ENCODE measurements around the gene CASQ2. TPM values are rescaled to one million over a fixed set of nuclear protein-coding genes. Genes with fewer than 3 reads are reported as not detected.

CASQ2 gene
- total and polyA plus RNA-seq, 2 of the 13 experiments (the other 11 are each of a cell fraction or from before 2014, with no cell fraction given): not detected

DNA sequence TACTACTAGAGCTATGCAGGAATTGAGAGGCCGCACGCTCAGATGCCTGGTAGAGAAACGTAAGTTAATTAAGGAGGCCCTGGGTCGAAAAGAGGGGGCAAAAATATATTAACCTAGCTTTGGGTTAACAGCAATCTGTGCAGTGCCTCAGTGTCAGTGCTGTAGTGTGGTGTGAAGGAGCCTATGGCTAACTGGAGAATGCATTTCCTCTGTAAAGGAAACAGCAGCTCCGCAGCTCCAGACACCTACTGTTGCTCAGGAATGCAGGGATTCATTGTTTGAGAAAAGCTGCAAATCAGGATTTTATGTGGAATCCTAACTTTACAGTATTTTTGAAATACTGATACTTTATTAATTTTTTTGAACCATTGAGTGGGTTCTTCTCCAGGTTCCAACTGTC, 108.4 kb downstream of the CASQ2 start (continued):
- TF ChIP-seq AFF4 (CRISPR knock-in tag; IDR thresholded peaks at IDR 0.05) (no peak), PHF8 (CRISPR knock-in tag; IDR thresholded peaks at IDR 0.05) (no peak), BATF2 (CRISPR knock-in tag; IDR thresholded peaks at IDR 0.05) (no peak), ZNF224 (CRISPR knock-in tag; IDR thresholded peaks at IDR 0.05) (no peak), SMYD3 (CRISPR knock-in tag; IDR thresholded peaks at IDR 0.05) (no peak)
- TF ChIP-seq, protein P1, sequence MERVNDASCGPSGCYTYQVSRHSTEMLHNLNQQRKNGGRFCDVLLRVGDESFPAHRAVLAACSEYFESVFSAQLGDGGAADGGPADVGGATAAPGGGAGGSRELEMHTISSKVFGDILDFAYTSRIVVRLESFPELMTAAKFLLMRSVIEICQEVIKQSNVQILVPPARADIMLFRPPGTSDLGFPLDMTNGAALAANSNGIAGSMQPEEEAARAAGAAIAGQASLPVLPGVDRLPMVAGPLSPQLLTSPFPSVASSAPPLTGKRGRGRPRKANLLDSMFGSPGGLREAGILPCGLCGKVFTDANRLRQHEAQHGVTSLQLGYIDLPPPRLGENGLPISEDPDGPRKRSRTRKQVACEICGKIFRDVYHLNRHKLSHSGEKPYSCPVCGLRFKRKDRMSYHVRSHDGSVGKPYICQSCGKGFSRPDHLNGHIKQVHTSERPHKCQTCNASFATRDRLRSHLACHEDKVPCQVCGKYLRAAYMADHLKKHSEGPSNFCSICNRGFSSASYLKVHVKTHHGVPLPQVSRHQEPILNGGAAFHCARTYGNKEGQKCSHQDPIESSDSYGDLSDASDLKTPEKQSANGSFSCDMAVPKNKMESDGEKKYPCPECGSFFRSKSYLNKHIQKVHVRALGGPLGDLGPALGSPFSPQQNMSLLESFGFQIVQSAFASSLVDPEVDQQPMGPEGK (CRISPR knock-in tag; IDR thresholded peaks at IDR 0.05): no peak

DNA sequence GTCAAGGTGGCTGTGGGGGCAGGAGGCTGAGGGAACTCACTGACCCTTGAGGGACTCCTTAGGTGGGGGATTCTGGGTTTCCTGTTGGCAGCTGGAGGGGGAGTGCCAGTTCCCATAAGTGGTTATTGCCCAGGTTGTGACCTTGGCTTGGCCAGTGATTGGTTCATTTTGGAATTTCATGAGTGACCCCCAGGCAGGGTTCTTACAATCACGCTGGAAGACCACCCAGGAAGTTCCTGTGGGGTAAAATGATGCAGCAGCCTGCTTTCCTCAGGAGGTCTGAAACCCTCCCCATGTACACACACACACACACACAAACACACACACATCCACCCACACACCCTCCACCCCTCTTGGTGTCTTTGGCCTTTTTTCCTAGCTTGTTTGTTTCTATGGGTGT, 109.9 kb downstream of the CASQ2 start:
- no CpG with 5 or more reads among the region's 1 CpG for WGBS (ENCODE audit: low lambda C conversion rate)
- in situ Hi-C loops (cut with HindIII; ENCODE audit: extremely low pct_ligation_motif_present, low pct_unique_long_range_greater_than_20kb): no loop called here
- POLR2A ChIA-PET: no interaction called here

More for the DNA sequence above, 109.9 kb downstream of the CASQ2 start:
- Histone ChIP-seq H3K4me1 (ENCODE audit: insufficient read depth, low read length) (no peaks in the 10 kb centered on the region), H3K79me2 (ENCODE audit: insufficient read depth, low read length) (no peaks in the 10 kb centered on the region), H3K4me3 (replicated peaks in 1 of 3; ENCODE audit: insufficient read depth in 1 of 3, low read depth in 2 of 3, low read length in 3 of 3) (no peak overlapping the region), H3K9ac (ENCODE audit: insufficient read depth, low read depth, low read length) (no peak overlapping the region), H3K27ac (ENCODE audit: extremely low read length, insufficient read depth, low read length) (no peak overlapping the region), H3K27me3 (ENCODE audit: control insufficient read depth in 1 of 2, insufficient read depth in 2 of 2, low read length in 2 of 2) (no peaks in the 10 kb centered on the region), H3K36me3 (replicated peaks in 1 of 2; ENCODE audit: control insufficient read depth in 1 of 2, insufficient read depth in 2 of 2, low read length in 2 of 2) (peaks cover 11 to 71% of the 10 kb centered on the region in 2 experiments), H2AFZ (ENCODE audit: low read length) (no peak overlapping the region), H3K4me2 (ENCODE audit: low read depth, low read length) (no peak overlapping the region), H4K20me1 (ENCODE audit: insufficient read depth, low read length) (no peaks in the 10 kb centered on the region), H3K9me3 (ENCODE audit: low read length) (no peaks in the 10 kb centered on the region)
- CTCF ChIA-PET (ENCODE audit: low intra/inter-chr PET ratio, low total read pairs): no interaction called here
- DNase-seq (ENCODE audit: low spot score) (no peak), ATAC-seq (no peak), FAIRE-seq (no peak)
- no TSS peak for BruUV-seq (replicated peaks)
- intact Hi-C loops (cut with micrococcal nuclease; ENCODE audit: unreplicated experiment): no loop called here
- TF ChIP-seq ZNF549 (CRISPR knock-in tag; IDR thresholded peaks at IDR 0.05): no peak
- TF ChIP-seq, protein P2, sequence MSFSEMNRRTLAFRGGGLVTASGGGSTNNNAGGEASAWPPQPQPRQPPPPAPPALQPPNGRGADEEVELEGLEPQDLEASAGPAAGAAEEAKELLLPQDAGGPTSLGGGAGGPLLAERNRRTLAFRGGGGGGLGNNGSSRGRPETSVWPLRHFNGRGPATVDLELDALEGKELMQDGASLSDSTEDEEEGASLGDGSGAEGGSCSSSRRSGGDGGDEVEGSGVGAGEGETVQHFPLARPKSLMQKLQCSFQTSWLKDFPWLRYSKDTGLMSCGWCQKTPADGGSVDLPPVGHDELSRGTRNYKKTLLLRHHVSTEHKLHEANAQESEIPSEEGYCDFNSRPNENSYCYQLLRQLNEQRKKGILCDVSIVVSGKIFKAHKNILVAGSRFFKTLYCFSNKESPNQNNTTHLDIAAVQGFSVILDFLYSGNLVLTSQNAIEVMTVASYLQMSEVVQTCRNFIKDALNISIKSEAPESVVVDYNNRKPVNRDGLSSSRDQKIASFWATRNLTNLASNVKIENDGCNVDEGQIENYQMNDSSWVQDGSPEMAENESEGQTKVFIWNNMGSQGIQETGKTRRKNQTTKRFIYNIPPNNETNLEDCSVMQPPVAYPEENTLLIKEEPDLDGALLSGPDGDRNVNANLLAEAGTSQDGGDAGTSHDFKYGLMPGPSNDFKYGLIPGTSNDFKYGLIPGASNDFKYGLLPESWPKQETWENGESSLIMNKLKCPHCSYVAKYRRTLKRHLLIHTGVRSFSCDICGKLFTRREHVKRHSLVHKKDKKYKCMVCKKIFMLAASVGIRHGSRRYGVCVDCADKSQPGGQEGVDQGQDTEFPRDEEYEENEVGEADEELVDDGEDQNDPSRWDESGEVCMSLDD (CRISPR knock-in tag; IDR thresholded peaks at IDR 0.05; ENCODE audit: borderline replicate concordance): no peak
- TF ChIP-seq MXD4 (CRISPR knock-in tag; IDR thresholded peaks at IDR 0.05): no peak
- TF ChIP-seq ZNF354B (CRISPR knock-in tag; IDR thresholded peaks at IDR 0.05): no peak
- no peak for TF ChIP-seq ZNF33A (CRISPR knock-in tag; IDR thresholded peaks at IDR 0.05; ENCODE audit: borderline replicate concordance)
- no peak for TF ChIP-seq HCFC1 (IDR thresholded peaks at IDR 0.05; ENCODE audit: low read depth, low read length)
- TF ChIP-seq, protein P3, sequence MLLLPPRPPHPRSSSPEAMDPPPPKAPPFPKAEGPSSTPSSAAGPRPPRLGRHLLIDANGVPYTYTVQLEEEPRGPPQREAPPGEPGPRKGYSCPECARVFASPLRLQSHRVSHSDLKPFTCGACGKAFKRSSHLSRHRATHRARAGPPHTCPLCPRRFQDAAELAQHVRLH (CRISPR knock-in tag; IDR thresholded peaks at IDR 0.05; ENCODE audit: borderline replicate concordance, low read depth): no peak
- TF ChIP-seq SMYD3 (CRISPR knock-in tag; IDR thresholded peaks at IDR 0.05): no peak
